MV-4-11 (cell line): ENCODE data around the gene PRKN.

Experiments
- DNase-seq: peaks from one replicate; lab custom pipeline; 2025; lab: John Stamatoyannopoulos, UW

Gene PRKN

DNA sequence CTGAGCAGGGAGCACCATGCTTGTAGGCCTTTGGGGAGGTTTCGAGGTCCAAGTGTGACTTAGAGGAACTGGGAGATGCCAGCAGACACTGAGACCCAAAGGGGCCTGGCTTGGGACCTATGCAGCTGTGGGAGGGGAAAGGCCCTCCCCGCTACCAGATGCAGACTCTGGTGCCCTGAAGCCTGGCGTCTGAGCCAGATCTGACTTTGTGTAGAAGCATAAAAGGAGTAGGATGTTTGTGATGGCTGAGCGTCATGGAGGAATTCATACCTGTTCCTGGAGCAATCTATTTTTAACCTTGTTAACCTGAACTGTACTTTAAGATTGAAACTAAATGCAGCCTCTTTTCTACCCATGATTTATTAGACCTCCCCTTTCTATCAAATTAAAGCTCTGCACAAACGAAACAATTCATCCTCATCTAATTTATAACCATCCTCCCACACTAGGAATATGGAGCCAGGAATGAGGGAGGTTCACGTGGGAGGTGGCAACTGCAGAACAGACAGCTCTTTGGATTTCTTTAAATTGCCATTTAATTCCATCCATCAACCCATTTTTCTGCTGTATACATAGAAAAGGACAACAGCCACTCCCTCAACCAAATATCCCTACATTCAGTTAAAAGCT is 1281.2 kb downstream of the PRKN start:
- no peak for DNase-seq

- no peak for DNase-seq
Observed at GRCh38 chr6:161445021-161445799, 1282.4 kb downstream of the PRKN start.

GRCh38 chr6:161444464-161444863 is 1283.1 kb downstream of the PRKN start:
- peak; percentile 48 for DNase-seq

- DNase-seq = no peak
Observed at GRCh38 chr6:161443848-161444247, 1283.7 kb downstream of the PRKN start.

- DNase-seq = no peak
Observed at GRCh38 chr6:161442420-161442819, 1285.1 kb downstream of the PRKN start.

GRCh38 chr6:161440299-161440698 is 1287.3 kb downstream of the PRKN start:
- no peak for DNase-seq

DNA sequence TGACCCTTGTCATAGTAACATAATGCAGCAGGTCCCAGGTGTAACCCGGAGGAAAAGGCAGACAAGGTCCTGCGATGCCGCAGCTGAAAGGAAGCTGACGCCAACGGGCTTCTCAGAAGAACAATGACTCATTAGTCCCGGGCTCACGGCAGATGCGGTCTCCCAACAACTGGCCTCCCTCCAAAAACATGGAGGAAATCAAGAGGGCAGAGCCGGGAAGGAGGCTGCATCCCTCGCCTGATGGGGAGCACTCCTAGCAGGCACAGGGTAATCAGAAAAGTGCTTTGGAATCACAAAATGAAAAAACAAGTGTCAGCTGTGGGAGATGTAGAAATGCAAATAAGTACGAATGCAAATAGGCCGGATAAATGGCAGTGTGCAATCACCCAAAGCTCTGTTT is 1288.5 kb downstream of the PRKN start:
- no peak for DNase-seq

GRCh38 chr6:161438430-161439030 is 1289.0 kb downstream of the PRKN start:
- no peak for DNase-seq

DNA sequence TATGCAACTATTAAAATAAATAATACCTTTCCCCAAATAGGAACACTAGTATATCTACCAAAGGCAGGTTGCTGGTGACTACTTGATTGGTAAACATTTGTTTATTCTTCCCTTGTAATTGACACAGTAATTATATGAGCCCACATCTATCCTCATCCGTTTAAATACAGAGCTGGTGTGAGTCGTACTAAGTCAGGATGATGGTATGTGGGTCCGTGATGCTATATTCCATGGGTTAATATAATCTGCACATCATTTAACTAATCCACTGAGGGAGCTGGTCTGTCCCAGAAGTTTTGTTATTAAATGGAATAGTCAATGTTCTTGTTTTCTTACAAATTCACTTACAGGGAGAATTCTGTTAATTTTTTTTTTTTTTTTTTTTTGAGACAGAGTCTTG is 1289.7 kb downstream of the PRKN start:
- DNase-seq = no peak

- DNase-seq = no peak
Observed at GRCh38 chr6:161436106-161436876, 1291.3 kb downstream of the PRKN start.

GRCh38 chr6:161435748-161436070 is 1291.9 kb downstream of the PRKN start:
- DNase-seq = no peak

GRCh38 chr6:161434921-161435747 is 1292.4 kb downstream of the PRKN start:
- no peak for DNase-seq

- DNase-seq = no peak
Observed at GRCh38 chr6:161434350-161434749, 1293.2 kb downstream of the PRKN start.

- no peak for DNase-seq
Observed at GRCh38 chr6:161432546-161432945, 1295.0 kb downstream of the PRKN start.

DNA sequence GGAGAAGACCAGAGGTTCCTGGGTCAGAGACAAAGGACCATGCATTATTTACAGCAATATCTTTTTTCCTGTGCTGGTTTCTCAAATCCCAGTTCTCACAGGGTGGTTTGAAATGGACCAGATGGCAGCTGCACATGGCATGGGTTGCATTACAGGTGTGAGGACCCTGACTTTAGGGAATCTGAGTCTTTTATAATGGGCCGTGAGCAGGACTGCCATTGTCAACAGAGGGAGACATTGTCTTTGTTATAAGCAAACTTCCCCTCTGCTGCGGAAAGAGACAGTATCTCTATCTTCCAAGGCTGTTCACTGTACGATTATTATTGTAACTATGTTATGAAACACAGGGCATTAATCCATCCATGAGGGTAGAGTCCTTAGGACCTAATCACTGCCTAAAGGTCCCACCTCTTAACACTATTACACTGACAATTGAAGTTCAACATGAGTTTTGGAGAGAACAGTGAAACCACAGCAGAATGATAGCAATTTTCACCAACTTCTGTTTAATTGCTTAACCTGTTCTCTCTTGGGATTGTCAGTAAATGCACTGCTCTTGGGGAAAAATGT is 1297.6 kb downstream of the PRKN start:
- DNase-seq = peak; percentile 5

DNA sequence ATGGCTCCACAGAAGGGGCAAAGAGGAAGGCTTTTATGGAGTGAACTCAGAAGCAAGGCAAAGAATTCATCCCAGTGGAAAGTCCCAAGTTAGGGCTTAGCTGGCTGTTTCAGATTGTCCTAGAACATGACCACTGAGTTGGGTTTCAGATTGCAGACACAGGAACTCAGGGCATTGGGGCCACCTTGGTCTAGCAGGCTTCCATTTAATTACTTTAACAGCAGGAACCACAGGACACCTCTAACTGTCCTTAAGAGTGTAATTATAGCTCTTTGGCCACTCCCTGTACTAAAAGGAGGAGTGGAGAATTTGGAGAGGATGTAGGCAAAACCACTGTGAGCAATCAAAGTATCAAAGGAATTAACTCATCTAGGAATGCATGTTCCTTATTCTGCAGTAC is 1303.1 kb downstream of the PRKN start:
- DNase-seq = no peak

- no peak for DNase-seq
Observed at GRCh38 chr6:161422710-161423680, 1304.6 kb downstream of the PRKN start.

DNA sequence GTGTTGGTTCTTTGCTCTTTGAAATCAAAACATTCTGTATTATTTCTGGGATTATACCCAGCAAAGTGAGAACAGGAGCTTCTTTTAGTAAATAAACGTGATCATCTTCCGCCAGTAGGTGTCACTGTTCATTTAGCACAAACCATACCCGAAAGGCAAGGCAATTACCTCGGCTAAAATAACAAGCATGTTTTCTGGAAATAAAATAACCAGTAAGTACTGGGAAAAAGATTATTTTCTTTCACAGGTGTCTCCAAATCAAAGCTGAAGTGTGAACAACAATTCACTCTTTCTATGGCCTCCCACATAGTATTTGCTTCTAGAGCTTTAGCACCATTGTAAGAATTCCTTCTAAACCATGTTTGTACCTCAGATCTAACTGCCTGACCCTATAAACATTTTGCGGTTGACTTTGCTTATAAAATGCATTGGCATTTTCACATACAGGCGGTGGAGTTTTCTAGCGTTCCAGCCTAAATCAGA is 1309.1 kb downstream of the PRKN start:
- DNase-seq = peak; percentile 53

DNA sequence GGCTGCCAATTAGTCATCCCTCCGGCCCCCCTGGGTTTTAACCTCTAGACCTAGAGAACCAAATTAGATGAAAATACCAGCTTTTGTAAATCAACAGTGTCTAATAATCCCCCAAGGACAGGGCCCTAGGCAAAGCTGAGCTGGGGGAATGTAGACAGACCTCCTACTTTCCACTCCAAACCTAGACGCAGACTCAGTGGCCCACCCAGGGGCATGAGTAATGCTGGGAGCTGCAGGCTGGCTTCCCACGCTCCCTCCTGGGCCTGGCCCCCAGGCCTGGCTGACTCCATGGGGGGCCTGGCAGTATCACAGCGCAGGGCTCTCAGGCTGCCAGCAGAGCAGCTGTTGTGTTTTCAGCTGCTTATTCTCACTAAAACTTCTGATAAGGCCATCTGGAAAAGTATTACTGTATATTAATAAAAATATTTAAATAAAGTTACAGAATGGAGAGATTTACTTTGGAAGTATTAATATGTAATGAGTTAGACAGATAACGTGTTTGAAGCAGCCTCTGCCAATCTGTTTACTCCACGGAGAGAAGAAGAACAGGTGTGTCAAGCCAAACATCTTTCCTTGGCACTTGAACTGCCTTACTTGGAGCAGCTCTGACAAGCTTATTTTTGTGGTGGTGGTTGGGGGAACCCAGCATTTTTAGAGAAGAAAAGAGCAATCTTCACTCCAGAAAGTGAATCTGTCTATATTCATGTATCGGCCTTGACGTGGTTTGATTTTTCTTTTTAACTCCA is 1309.7 kb downstream of the PRKN start:
- DNase-seq = no peak
